GM19238 (cell line): Measurements from ENCODE around the gene MCTP1.
A peak's percentile ranks its signal among the peaks of the same experiment; 100 is the strongest.

Experiments used
- DNase-seq: peaks from one replicate; pipeline ENCODE4 v3.0.0; 2011; ENCODE audit warnings: low spot score; ENCODE audit not compliant: insufficient read length

MCTP1 gene

GRCh38 chr5:95124731-95125130 is 160.2 kb downstream of the MCTP1 start:
- DNase-seq = no peak

GRCh38 chr5:95124101-95124500 is 160.8 kb downstream of the MCTP1 start:
- no peak for DNase-seq

- no peak for DNase-seq
These were observed 170.0 kb downstream of the MCTP1 start for GRCh38 chr5:95114902-95115301.

GRCh38 chr5:95114305-95114704 is 170.6 kb downstream of the MCTP1 start:
- no peak for DNase-seq

- DNase-seq = no peak
These were observed 171.4 kb downstream of the MCTP1 start for GRCh38 chr5:95113489-95113888.

GRCh38 chr5:95111141-95111540 is 173.8 kb downstream of the MCTP1 start:
- no peak for DNase-seq

GRCh38 chr5:95110118-95110517 is 174.8 kb downstream of the MCTP1 start:
- DNase-seq = no peak

- DNase-seq = no peak
These were observed 177.8 kb downstream of the MCTP1 start for GRCh38 chr5:95107138-95107537.

GRCh38 chr5:95105638-95106037 is 179.3 kb downstream of the MCTP1 start:
- DNase-seq = no peak

- peak; percentile 13 for DNase-seq
These were observed 182.2 kb downstream of the MCTP1 start for GRCh38 chr5:95102687-95103086.

GRCh38 chr5:95102080-95102479 is 182.8 kb downstream of the MCTP1 start:
- DNase-seq = no peak

GRCh38 chr5:95100551-95100950 is 184.3 kb downstream of the MCTP1 start:
- no peak for DNase-seq

GRCh38 chr5:95098012-95098411 is 186.9 kb downstream of the MCTP1 start:
- no peak for DNase-seq

GRCh38 chr5:95093211-95093610 is 191.7 kb downstream of the MCTP1 start:
- DNase-seq = no peak

GRCh38 chr5:95090774-95091173 is 194.1 kb downstream of the MCTP1 start:
- DNase-seq = no peak

GRCh38 chr5:95087816-95088317 is 197.0 kb downstream of the MCTP1 start:
- DNase-seq = no peak

- DNase-seq = no peak
These were observed 197.7 kb downstream of the MCTP1 start for GRCh38 chr5:95086927-95087815.

- DNase-seq = no peak
These were observed 200.1 kb downstream of the MCTP1 start for GRCh38 chr5:95084757-95085156.

- no peak for DNase-seq
These were observed 201.3 kb downstream of the MCTP1 start for GRCh38 chr5:95083606-95084005.

- DNase-seq = no peak
These were observed 202.9 kb downstream of the MCTP1 start for GRCh38 chr5:95081982-95082381.

GRCh38 chr5:95081500-95081960 is 203.4 kb downstream of the MCTP1 start:
- no peak for DNase-seq

- no peak for DNase-seq
These were observed 204.5 kb downstream of the MCTP1 start for GRCh38 chr5:95080441-95080840.

GRCh38 chr5:95080030-95080429 is 204.9 kb downstream of the MCTP1 start:
- DNase-seq = no peak
